NCI-H2081 (cell line): ENCODE data around the gene AKR1C2.
"Not testable (repeated sequence)": the region's sequence is repeated elsewhere in the genome, so short reads cannot be mapped to it uniquely, and the experiment has no call there.

ENCODE experiments used
- DNase-seq, 2 experiments: peaks; one replicate each; lab custom pipeline; 2025; lab: John Stamatoyannopoulos, UW

The AKR1C2 gene

GRCh38 chr10:4956955-4957645 lies 46.6 kb downstream of the AKR1C2 start:
- not testable (repeated sequence) for DNase-seq

- not testable (repeated sequence) for DNase-seq
These were observed 47.6 kb downstream of the AKR1C2 start for GRCh38 chr10:4956088-4956487.

- no peak for DNase-seq
These were observed 50.3 kb downstream of the AKR1C2 start for GRCh38 chr10:4953405-4953804.

GRCh38 chr10:4951512-4952162 lies 52.0 kb downstream of the AKR1C2 start:
- DNase-seq = not testable (repeated sequence)

- no peak for DNase-seq
These were observed 55.7 kb downstream of the AKR1C2 start for GRCh38 chr10:4947635-4948596.

DNA sequence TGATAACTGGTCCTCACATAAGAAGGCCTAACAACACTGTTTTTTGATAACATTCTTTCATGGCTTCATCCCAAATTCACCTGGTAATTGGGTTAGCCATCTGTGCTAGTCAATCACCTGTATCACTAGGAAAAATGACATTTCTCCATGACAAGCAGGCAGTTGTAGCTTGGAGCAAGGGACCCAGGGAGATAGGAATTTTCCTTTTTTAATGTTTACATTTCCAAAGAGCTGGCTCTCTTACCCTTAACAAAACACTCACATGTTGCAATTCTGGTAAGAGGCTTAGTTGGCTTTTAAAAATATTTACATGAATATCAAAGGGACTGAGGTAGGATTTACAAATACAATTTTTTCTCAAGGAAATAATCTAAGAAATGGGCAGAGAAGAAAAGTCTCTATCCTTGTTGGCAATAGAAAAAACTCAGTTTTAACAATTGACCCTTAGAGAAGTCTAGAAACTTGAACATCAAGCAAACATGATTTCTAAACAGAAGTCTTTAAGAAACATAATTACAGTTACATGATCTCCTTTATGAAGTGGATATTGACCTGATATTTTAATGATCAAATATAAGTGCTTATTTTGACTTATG lies 56.5 kb downstream of the AKR1C2 start:
- no peak for DNase-seq

GRCh38 chr10:4945766-4946717 lies 57.6 kb downstream of the AKR1C2 start:
- no peak for DNase-seq

DNA sequence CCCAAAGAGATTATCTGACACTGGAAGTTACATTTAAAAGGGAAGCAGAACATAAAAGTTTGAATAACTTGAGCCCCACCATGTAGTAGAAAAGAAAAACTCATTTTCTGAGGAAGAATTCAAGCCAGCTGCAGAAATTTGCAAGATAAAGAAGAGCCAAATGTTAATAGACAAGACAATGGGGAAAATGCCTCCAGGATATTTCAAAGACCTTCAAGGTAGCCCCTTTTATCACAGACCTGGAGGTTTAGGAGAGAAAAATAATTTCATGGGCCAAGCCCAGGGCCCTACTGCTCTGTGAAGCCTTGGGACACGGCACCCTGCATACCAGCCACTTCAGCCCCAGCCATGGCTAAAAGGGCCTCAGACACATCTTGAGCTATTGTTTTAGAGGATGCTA lies 58.8 kb downstream of the AKR1C2 start:
- no peak for DNase-seq

GRCh38 chr10:4943821-4944220 lies 59.8 kb downstream of the AKR1C2 start:
- no peak for DNase-seq

- not testable (repeated sequence) for DNase-seq
These were observed 60.2 kb downstream of the AKR1C2 start for GRCh38 chr10:4943416-4943815.

- DNase-seq = not testable (repeated sequence)
These were observed 60.7 kb downstream of the AKR1C2 start for GRCh38 chr10:4942931-4943330.

DNA sequence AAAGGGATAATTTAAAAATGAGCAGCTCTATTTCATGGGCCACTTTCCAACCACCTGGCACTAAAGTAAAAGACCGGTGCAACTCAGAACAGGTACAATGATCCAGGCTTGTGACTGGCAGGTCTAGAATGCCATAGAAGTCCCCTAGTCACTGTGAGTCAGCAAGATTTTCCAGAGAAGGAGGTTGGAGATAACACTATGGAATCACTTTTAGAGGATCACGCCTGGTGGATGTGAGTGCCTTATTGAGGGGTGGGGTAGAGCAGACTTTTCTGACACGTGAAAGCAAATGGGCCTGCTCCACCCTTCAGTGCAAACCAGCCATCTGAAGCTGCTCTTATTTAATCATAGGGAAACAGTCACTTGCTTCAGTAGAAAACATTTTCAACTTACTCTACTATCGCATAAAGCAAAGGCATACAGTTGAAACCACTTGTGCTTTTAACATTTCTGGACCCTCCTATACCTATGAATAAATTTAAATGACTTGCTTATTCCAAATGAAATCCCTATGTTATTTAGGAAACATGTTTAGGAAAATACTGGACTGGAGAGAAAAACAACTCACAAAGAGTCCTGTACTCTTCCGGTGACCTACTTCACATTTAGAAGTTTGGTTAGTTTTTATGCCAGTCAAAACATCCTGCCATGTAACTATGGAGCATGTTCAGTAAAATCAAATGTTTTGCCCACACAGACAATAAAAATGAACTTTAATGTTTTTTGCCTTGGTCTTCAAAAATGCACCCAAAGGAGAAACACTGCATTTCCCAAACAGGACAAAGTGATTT lies 61.9 kb downstream of the AKR1C2 start:
- no peak for DNase-seq

- not testable (repeated sequence) for DNase-seq
These were observed 62.7 kb downstream of the AKR1C2 start for GRCh38 chr10:4940909-4941308.

DNA sequence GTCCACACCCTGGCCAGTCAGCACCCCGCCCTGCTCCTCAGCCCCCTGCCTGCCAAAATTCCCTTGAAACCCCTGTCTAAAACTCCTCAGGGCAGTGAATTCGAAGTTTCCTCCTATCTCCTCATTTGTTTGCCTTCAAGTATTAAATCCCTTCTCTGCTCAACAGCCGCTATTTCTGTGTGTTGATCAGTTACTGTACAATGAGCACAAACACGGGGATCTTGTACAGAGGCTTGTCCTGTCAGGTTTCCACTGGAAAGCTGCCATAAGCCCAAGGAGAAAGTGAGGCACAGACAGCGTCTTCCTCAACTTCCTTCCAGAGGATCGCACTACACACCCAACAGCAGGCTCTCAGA lies 63.6 kb downstream of the AKR1C2 start:
- DNase-seq = not testable (repeated sequence)

DNA sequence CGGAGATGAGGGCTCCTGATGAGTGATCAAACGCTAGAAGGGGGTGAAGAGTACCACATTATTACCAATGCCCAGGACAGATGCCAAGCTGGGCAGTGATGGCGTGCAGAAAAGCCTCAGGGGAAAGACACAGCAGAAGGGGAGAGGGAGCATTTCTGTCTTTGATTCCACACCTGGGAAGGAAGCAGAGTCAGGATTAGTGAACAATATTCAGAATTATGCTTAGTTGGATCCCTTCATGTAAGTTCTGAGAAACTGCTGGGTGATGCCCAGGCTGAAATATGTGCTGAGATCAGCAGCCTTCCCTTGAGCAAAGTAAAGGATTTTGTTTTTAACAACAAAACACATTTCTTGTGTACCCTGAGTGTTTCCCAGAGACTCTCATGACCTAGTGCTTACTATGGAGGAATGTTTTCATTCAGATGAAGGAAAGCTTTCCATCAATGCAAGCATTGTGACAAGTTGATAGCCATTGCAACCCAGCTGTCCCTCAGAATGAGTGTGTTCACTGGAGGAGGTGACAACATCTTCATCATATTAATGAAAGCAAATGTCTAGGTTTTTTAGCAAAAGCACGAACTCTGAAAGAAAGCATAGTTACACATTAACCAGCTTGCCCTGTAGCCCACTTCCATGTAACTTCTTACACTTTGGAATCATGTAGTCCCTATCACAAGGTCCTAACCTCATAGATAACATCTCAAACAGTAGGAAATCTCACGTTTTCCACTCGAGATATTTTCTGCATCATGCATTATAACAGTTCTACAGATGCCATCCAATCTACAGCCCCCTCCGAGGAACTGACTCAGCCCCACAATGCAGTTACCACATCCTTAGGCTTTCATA lies 64.2 kb downstream of the AKR1C2 start:
- DNase-seq = no peak
